Measurements from ENCODE around the gene QDPR.
A peak's percentile ranks its signal among the peaks of the same experiment; 100 is the strongest.

The QDPR gene

GRCh38 chr4:17504081-17504480 is 7.8 kb downstream of the QDPR start:
- Histone ChIP-seq H3K36me3 (peaks cover 41% of the 10 kb centered on the region), H3K27ac (no peak overlapping the region), H3K9me3 (ENCODE audit: severe bottlenecking) (no peaks in the 10 kb centered on the region), H3K4me3 (ENCODE audit: low read depth, low read length) (no peak overlapping the region), H3K27me3 (ENCODE audit: insufficient read depth, low read depth, severe bottlenecking) (no peaks in the 10 kb centered on the region)
- DNase-seq: peak; percentile 26
- no peak for TF ChIP-seq CTCF (IDR thresholded peaks at IDR 0.05; ENCODE audit: low read depth, low read length)

- no peak for TF ChIP-seq CTCF (IDR thresholded peaks at IDR 0.05; ENCODE audit: low read depth, low read length)
- H3K9me3 ChIP-seq (ENCODE audit: severe bottlenecking): no peaks in the 10 kb centered on the region
- H3K36me3 ChIP-seq: peaks cover 37% of the 10 kb centered on the region
- H3K27ac ChIP-seq: no peak overlapping the region
- H3K4me3 ChIP-seq (ENCODE audit: low read depth, low read length): no peak overlapping the region
- no peak for DNase-seq
- no peaks in the 10 kb centered on the region for H3K27me3 ChIP-seq (ENCODE audit: insufficient read depth, low read depth, severe bottlenecking)
Observed at GRCh38 chr4:17502756-17503155, 9.1 kb downstream of the QDPR start.

GRCh38 chr4:17500574-17500973 is 11.3 kb downstream of the QDPR start:
- H3K27me3 ChIP-seq (ENCODE audit: insufficient read depth, low read depth, severe bottlenecking): no peaks in the 10 kb centered on the region
- no peak overlapping the region for H3K27ac ChIP-seq
- H3K9me3 ChIP-seq (ENCODE audit: severe bottlenecking): no peaks in the 10 kb centered on the region
- H3K4me3 ChIP-seq (ENCODE audit: low read depth, low read length): no peak overlapping the region
- TF ChIP-seq CTCF (IDR thresholded peaks at IDR 0.05; ENCODE audit: low read depth, low read length): no peak
- DNase-seq: no peak
- peaks cover 34% of the 10 kb centered on the region for H3K36me3 ChIP-seq

DNA sequence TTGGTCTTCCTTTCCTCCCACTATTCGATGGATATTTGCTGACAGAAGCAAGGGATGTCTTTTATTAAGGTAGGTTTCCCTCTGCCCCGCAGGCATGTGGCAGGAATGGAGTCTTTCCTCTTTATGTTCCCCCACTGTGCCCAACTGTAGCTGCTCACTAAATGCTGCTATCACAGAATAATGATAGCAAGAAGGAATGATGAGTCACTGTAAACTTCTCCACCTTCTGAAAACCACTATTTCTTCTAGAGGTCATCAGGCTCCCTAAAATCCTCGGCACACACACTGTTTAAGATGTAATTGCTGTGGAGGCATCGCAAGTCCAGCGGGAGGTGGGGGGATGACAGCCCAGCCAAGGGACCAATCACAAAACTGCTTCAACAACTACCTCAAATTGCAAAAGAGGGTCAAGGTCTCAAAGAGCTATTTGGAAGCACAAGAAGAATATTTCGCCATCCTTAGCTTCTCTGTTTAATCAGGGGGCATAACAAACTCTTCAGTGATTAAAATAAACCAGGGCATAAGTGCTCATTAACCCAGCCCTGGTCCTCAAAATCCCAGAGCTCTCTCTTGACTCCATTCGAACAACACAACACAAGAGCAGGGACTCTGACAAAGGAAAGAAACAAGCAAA is 13.9 kb downstream of the QDPR start:
- no peak for TF ChIP-seq CTCF (IDR thresholded peaks at IDR 0.05; ENCODE audit: low read depth, low read length)
- Histone ChIP-seq H3K36me3 (peaks cover 28% of the 10 kb centered on the region), H3K27me3 (ENCODE audit: insufficient read depth, low read depth, severe bottlenecking) (no peaks in the 10 kb centered on the region), H3K9me3 (ENCODE audit: severe bottlenecking) (no peaks in the 10 kb centered on the region), H3K4me3 (ENCODE audit: low read depth, low read length) (no peak overlapping the region), H3K27ac (no peak overlapping the region)
- no peak for DNase-seq

DNA sequence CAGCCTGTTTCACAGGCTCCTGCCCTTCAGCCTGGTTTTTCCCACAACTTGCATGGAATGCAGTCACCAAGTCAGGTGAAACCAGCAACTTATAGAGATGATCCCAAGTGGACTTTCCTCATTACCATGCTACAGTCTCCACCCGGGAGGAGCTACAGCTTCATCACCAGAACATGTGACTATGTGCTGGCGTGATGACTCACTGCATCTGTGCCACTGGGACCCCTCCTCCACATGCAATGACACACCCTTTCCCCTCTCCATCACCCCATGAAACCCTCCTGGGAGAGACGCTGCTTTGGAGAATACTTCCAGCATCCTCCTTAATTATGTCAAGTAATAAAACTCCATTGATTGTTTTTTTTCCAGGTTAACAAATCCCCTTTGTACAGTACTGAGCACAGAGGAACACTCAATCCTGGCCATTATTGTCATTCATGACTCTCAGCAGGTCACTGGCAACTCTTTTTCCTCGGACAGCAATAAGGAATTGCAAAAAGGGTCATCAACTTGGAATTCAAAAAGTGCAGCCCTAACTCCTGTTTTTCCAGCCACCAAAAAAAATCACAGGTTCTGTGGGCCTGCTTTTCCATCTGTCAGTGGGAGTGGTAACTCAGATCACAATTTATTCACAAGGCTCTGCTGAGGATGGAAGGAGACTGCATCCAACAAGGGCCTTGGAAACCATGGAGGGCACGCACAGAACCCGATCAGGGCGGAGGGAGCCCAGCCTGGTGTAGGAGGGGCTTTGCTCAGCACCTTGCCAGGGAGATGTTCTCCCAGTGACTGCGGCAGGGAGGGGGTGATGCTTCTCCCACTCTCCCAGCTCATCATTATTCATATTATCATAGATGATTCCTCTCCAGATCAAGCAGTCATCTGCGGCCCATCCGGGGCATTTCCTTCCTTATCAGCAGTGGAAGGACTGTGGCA is 17.4 kb downstream of the QDPR start:
- DNase-seq: no peak
- no peaks in the 10 kb centered on the region for H3K9me3 ChIP-seq (ENCODE audit: severe bottlenecking)

More for the DNA sequence above, 17.4 kb downstream of the QDPR start:
- no peak for TF ChIP-seq CTCF (IDR thresholded peaks at IDR 0.05; ENCODE audit: low read depth, low read length)
- Histone ChIP-seq H3K27me3 (ENCODE audit: insufficient read depth, low read depth, severe bottlenecking) (no peaks in the 10 kb centered on the region), H3K4me3 (ENCODE audit: low read depth, low read length) (no peak overlapping the region), H3K27ac (no peak overlapping the region), H3K36me3 (peaks cover 27% of the 10 kb centered on the region)
